Lower lobe of right lung (tissue), 2 donors: Measurements from ENCODE around the gene NCOR2. TPM values are rescaled to one million over a fixed set of nuclear protein-coding genes. Genes with fewer than 3 reads are reported as not detected.
A peak's percentile ranks its signal among the peaks of the same experiment; 100 is the strongest.

Experiments
- ATAC-seq, 2 donors: fragments of 200-7000 bp; cut with Tn5 transposase; one replicate each; pipeline ENCODE4 v1.9.1; 2020 to 2022; ENCODE audit warnings: mild to moderate bottlenecking in 2 of 2, moderate library complexity in 2 of 2
- DNase-seq: peaks from one replicate; pipeline ENCODE4 v3.0.0-alpha.2; 2020
- H3K27ac ChIP-seq: fragments of 200-600 bp; one replicate; pipeline ENCODE4 v1.8.0; 2022
- H3K27me3 ChIP-seq: fragments of 200-600 bp; one replicate; pipeline ENCODE4 v1.8.0; 2022; ENCODE audit warnings: low read depth
- H3K36me3 ChIP-seq: fragments of 200-600 bp; one replicate; pipeline ENCODE4 v1.8.0; 2022; ENCODE audit warnings: mild to moderate bottlenecking
- H3K4me1 ChIP-seq: fragments of 200-600 bp; one replicate; pipeline ENCODE4 v1.8.0; 2022
- H3K4me3 ChIP-seq: fragments of 200-600 bp; one replicate; pipeline ENCODE4 v1.8.0; 2022; ENCODE audit warnings: mild to moderate bottlenecking
- H3K9me3 ChIP-seq: fragments of 200-600 bp; one replicate; pipeline ENCODE4 v1.8.0; 2022
- intact Hi-C: fragments of 100-400 bp; cut with DNase I; formaldehyde crosslinking; loops from one replicate; pipeline ENCODE4 v1.11.0; 2022
- total RNA-seq: library from RNA; stranded (reverse); fragmentation: NEBNext Ultra II Directional; extraction: Animal tissue kit (Norgen Biotek cat#: 25700); gene quantifications from one replicate; pipeline ENCODE4 v1.2.1, GENCODE V29; 2021
- TF ChIP-seq, protein P1 (sequence below): fragments of 200-600 bp; IDR thresholded peaks from one replicate; pipeline ENCODE4 v1.8.0; 2022; ENCODE audit warnings: antibody characterized with exemption, mild to moderate bottlenecking
- donor health status: DM: no; HTN: yes; CAD: no; lungs with severe emphysema.

The NCOR2 gene
- total RNA-seq, 1 donor from 2014 or later, result 318 TPM

GRCh38 chr12:124611559-124612409, 44.4 kb upstream of the NCOR2 start:
- Histone ChIP-seq H3K9me3 (no peaks in the 10 kb centered on the region), H3K4me3 (no peak overlapping the region), H3K27me3 (no peaks in the 10 kb centered on the region), H3K4me1 (peaks cover 27% of the 10 kb centered on the region), H3K27ac (no peak overlapping the region), H3K36me3 (no peaks in the 10 kb centered on the region)
- DNase-seq, result no peak
- TF ChIP-seq, protein P1, sequence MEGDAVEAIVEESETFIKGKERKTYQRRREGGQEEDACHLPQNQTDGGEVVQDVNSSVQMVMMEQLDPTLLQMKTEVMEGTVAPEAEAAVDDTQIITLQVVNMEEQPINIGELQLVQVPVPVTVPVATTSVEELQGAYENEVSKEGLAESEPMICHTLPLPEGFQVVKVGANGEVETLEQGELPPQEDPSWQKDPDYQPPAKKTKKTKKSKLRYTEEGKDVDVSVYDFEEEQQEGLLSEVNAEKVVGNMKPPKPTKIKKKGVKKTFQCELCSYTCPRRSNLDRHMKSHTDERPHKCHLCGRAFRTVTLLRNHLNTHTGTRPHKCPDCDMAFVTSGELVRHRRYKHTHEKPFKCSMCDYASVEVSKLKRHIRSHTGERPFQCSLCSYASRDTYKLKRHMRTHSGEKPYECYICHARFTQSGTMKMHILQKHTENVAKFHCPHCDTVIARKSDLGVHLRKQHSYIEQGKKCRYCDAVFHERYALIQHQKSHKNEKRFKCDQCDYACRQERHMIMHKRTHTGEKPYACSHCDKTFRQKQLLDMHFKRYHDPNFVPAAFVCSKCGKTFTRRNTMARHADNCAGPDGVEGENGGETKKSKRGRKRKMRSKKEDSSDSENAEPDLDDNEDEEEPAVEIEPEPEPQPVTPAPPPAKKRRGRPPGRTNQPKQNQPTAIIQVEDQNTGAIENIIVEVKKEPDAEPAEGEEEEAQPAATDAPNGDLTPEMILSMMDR, result no peak
- ATAC-seq, result no peak
- intact Hi-C loops, result no loop called here

GRCh38 chr12:124610629-124611558, 43.5 kb upstream of the NCOR2 start:
- Histone ChIP-seq H3K4me1 (peaks cover 27% of the 10 kb centered on the region), H3K27ac (no peak overlapping the region), H3K9me3 (no peaks in the 10 kb centered on the region), H3K36me3 (no peaks in the 10 kb centered on the region), H3K4me3 (no peak overlapping the region), H3K27me3 (no peaks in the 10 kb centered on the region)
- DNase-seq (no peak), ATAC-seq (no peak)
- TF ChIP-seq, protein P1, result no peak
- intact Hi-C loops, result no loop called here

GRCh38 chr12:124610021-124610612, 42.7 kb upstream of the NCOR2 start:
- intact Hi-C loops, result no loop called here
- peak overlapping the region; percentile 65 for H3K27ac ChIP-seq
- H3K36me3 ChIP-seq, result no peaks in the 10 kb centered on the region
- no peaks in the 10 kb centered on the region for H3K27me3 ChIP-seq
- ATAC-seq, result no peak
- H3K4me1 ChIP-seq, result peaks cover 27% of the 10 kb centered on the region
- TF ChIP-seq, protein P1, result no peak
- H3K4me3 ChIP-seq, result no peak overlapping the region
- DNase-seq, result no peak
- H3K9me3 ChIP-seq, result no peaks in the 10 kb centered on the region

- DNase-seq (peak; percentile 95), ATAC-seq (peak; percentile 92 to 94)
- H3K36me3 ChIP-seq, result no peaks in the 10 kb centered on the region
- H3K4me3 ChIP-seq, result no peak overlapping the region
- H3K9me3 ChIP-seq, result no peaks in the 10 kb centered on the region
- peak overlapping the region; percentile 65 for H3K27ac ChIP-seq
- TF ChIP-seq, protein P1, result no peak
- peaks cover 27% of the 10 kb centered on the region for H3K4me1 ChIP-seq
- intact Hi-C loops, result no loop called here
- no peaks in the 10 kb centered on the region for H3K27me3 ChIP-seq
Observed at GRCh38 chr12:124609041-124609989, 41.9 kb upstream of the NCOR2 start.
